Medulla oblongata (tissue), 1 donor: ENCODE data around the gene SLC25A47.
"Not testable (repeated sequence)": the region's sequence is repeated elsewhere in the genome, so short reads cannot be mapped to it uniquely, and the experiment has no call there.

ENCODE experiments used
- DNase-seq: peaks from one replicate; pipeline ENCODE4 v3.0.0-alpha.2; 2015; ENCODE audit errors: extremely low spot score

Gene SLC25A47

GRCh38 chr14:100323121-100323941 lies at the start of gene SLC25A47:
SLC25A47 (plus strand) TSS chr14:100323339; CDS start chr14:100323415, 76 bp downstream.
- DNase-seq = no peak

GRCh38 chr14:100274250-100274649 lies 48.9 kb upstream of the SLC25A47 start:
- DNase-seq = no peak

- DNase-seq = no peak
Observed at GRCh38 chr14:100275214-100275613, 47.9 kb upstream of the SLC25A47 start.

- DNase-seq = no peak
Observed at GRCh38 chr14:100278702-100279101, 44.4 kb upstream of the SLC25A47 start.

- no peak for DNase-seq
Observed at GRCh38 chr14:100279133-100279532, 44.0 kb upstream of the SLC25A47 start.

GRCh38 chr14:100279563-100279962 lies 43.6 kb upstream of the SLC25A47 start:
- DNase-seq = no peak

- DNase-seq = no peak
Observed at GRCh38 chr14:100281286-100282082, 41.7 kb upstream of the SLC25A47 start.

- no peak for DNase-seq
Observed at GRCh38 chr14:100282083-100282350, 41.1 kb upstream of the SLC25A47 start.

GRCh38 chr14:100282766-100283419 lies 40.2 kb upstream of the SLC25A47 start:
- no peak for DNase-seq

- DNase-seq = not testable (repeated sequence)
Observed at GRCh38 chr14:100283436-100283835, 39.7 kb upstream of the SLC25A47 start.

GRCh38 chr14:100283984-100284881 lies 38.9 kb upstream of the SLC25A47 start:
- no peak for DNase-seq

GRCh38 chr14:100285021-100285912 lies 37.9 kb upstream of the SLC25A47 start:
- DNase-seq = peak; percentile 69

- no peak for DNase-seq
Observed at GRCh38 chr14:100285913-100286400, 37.2 kb upstream of the SLC25A47 start.

GRCh38 chr14:100286484-100287191 lies 36.5 kb upstream of the SLC25A47 start:
- DNase-seq = no peak

GRCh38 chr14:100287202-100287997 lies 35.7 kb upstream of the SLC25A47 start:
- no peak for DNase-seq

- not testable (repeated sequence) for DNase-seq
Observed at GRCh38 chr14:100287998-100288295, 35.2 kb upstream of the SLC25A47 start.

GRCh38 chr14:100288382-100289185 lies 34.6 kb upstream of the SLC25A47 start:
- no peak for DNase-seq

- no peak for DNase-seq
Observed at GRCh38 chr14:100289916-100290606, 33.1 kb upstream of the SLC25A47 start.
